ENCODE results near the gene FAH. TPM values are rescaled to one million over a fixed set of nuclear protein-coding genes. Genes with fewer than 3 reads are reported as not detected.

The FAH gene
- total and polyA plus RNA-seq, 9 of the 15 experiments (the other 6 are each of a cell fraction or from before 2014, with no cell fraction given): 66.8 to 310 (median 103) TPM

DNA sequence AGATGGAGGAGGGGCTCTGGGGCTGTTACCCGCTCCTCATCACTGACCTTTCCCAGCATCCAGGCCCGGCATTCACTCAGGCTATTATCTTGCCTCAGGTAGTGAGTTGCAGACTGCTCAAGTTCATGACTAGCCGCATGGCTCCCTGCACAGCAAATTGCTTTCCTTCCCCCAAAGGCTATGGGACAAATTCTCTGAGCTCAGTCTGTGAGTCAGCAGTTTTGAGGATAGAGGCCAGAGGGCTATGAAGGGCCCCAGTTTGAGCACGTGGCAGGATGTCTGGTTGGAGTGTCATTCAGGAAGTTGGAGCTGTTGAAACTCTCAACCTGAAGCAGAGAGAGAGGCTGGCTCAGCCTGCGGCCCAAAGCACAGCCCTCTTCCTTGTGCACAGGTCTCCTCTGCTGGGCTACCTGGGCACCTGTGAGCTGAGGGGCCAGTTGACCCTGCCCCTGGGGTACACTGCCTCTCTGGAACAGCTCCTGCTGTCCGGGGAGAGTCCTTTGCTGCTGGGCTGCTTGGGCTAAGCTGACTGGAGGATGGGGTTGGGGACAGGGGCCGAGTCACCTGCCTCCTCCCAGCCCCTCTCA is 7.9 kb downstream of the FAH start (continued):
- TF ChIP-seq, protein P1, sequence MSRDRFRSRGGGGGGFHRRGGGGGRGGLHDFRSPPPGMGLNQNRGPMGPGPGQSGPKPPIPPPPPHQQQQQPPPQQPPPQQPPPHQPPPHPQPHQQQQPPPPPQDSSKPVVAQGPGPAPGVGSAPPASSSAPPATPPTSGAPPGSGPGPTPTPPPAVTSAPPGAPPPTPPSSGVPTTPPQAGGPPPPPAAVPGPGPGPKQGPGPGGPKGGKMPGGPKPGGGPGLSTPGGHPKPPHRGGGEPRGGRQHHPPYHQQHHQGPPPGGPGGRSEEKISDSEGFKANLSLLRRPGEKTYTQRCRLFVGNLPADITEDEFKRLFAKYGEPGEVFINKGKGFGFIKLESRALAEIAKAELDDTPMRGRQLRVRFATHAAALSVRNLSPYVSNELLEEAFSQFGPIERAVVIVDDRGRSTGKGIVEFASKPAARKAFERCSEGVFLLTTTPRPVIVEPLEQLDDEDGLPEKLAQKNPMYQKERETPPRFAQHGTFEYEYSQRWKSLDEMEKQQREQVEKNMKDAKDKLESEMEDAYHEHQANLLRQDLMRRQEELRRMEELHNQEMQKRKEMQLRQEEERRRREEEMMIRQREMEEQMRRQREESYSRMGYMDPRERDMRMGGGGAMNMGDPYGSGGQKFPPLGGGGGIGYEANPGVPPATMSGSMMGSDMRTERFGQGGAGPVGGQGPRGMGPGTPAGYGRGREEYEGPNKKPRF (IDR thresholded peaks at IDR 0.05; ENCODE audit: low read depth, low read length): no peak
- TF ChIP-seq CHD4 (IDR thresholded peaks at IDR 0.05; ENCODE audit: insufficient read depth, insufficient replicate concordance, low read depth, low read length, poor library complexity, severe bottlenecking) (no peak), MED1 (CRISPR knock-in tag; IDR thresholded peaks at IDR 0.05; ENCODE audit: borderline replicate concordance) (no peak), FOSL1 (tag; conservative IDR thresholded peaks at IDR 0.05) (peak; percentile 69), C11orf30 (IDR thresholded peaks at IDR 0.05; ENCODE audit: low read depth) (peak; percentile 99), BHLHE40 (IDR thresholded peaks at IDR 0.05; ENCODE audit: low read length) (peak; percentile 81), SMAD3 (CRISPR knock-in tag; conservative IDR thresholded peaks at IDR 0.05) (peak; percentile 89), MYC (IDR thresholded peaks at IDR 0.05; ENCODE audit: low read depth, low read length) (peak; percentile 98), MYC (CRISPR knock-in tag; IDR thresholded peaks at IDR 0.05; ENCODE audit: borderline replicate concordance, low read depth) (peak; percentile 75; the same call in 1 of the 2 replicates), SMC3 (conservative IDR thresholded peaks at IDR 0.05; ENCODE audit: insufficient read depth, low read depth, low read length) (no peak), ZNF764 (CRISPR knock-in tag; IDR thresholded peaks at IDR 0.05; ENCODE audit: low read depth) (no peak), TBP (optimal IDR thresholded peaks at IDR 0.05; ENCODE audit: low read depth, low read length) (peak; percentile 17), HDAC3 (IDR thresholded peaks at IDR 0.05; ENCODE audit: borderline replicate concordance, partially characterized antibody) (no peak), YY1 (IDR thresholded peaks at IDR 0.05; ENCODE audit: borderline replicate concordance in 1 of 3, control insufficient read depth in 1 of 3, extremely low read depth in 1 of 3, insufficient read depth in 3 of 3, insufficient read length in 1 of 3, insufficient replicate concordance in 2 of 3, low read depth in 1 of 3, low read length in 2 of 3) (peak in 1 of 3 experiments; percentile 32), RBFOX2 (IDR thresholded peaks at IDR 0.05; ENCODE audit: low read depth, low read length) (peak; percentile 66), ZNF589 (CRISPR knock-in tag; IDR thresholded peaks at IDR 0.05; ENCODE audit: low read depth) (peak; percentile 85; the same call in 1 of the 2 replicates), SRF (CRISPR knock-in tag; IDR thresholded peaks at IDR 0.05) (no peak), ZNF354B (CRISPR knock-in tag; IDR thresholded peaks at IDR 0.05) (0 out of 2 replicates have a peak, but pooled peaks have one; percentile 21)
- TF ChIP-seq, protein P2, sequence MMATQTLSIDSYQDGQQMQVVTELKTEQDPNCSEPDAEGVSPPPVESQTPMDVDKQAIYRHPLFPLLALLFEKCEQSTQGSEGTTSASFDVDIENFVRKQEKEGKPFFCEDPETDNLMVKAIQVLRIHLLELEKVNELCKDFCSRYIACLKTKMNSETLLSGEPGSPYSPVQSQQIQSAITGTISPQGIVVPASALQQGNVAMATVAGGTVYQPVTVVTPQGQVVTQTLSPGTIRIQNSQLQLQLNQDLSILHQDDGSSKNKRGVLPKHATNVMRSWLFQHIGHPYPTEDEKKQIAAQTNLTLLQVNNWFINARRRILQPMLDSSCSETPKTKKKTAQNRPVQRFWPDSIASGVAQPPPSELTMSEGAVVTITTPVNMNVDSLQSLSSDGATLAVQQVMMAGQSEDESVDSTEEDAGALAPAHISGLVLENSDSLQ (IDR thresholded peaks at IDR 0.05): peak; percentile 79
- TF ChIP-seq, protein P3, sequence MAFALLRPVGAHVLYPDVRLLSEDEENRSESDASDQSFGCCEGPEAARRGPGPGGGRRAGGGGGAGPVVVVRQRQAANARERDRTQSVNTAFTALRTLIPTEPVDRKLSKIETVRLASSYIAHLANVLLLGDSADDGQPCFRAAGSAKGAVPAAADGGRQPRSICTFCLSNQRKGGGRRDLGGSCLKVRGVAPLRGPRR (CRISPR knock-in tag; IDR thresholded peaks at IDR 0.05): no peak
- TF ChIP-seq, protein P4, sequence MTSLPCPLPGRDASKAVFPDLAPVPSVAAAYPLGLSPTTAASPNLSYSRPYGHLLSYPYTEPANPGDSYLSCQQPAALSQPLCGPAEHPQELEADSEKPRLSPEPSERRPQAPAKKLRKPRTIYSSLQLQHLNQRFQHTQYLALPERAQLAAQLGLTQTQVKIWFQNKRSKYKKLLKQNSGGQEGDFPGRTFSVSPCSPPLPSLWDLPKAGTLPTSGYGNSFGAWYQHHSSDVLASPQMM (CRISPR knock-in tag; IDR thresholded peaks at IDR 0.05): no peak
- TF ChIP-seq, protein P5, sequence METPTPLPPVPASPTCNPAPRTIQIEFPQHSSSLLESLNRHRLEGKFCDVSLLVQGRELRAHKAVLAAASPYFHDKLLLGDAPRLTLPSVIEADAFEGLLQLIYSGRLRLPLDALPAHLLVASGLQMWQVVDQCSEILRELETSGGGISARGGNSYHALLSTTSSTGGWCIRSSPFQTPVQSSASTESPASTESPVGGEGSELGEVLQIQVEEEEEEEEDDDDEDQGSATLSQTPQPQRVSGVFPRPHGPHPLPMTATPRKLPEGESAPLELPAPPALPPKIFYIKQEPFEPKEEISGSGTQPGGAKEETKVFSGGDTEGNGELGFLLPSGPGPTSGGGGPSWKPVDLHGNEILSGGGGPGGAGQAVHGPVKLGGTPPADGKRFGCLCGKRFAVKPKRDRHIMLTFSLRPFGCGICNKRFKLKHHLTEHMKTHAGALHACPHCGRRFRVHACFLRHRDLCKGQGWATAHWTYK (CRISPR knock-in tag; IDR thresholded peaks at IDR 0.05): peak; percentile 88

Data from K562 (cell line).